ENCODE results near the gene OR4L1.
"Not testable (repeated sequence)": the region's sequence is repeated elsewhere in the genome, so short reads cannot be mapped to it uniquely, and the experiment has no call there.

OR4L1 gene, protein sequence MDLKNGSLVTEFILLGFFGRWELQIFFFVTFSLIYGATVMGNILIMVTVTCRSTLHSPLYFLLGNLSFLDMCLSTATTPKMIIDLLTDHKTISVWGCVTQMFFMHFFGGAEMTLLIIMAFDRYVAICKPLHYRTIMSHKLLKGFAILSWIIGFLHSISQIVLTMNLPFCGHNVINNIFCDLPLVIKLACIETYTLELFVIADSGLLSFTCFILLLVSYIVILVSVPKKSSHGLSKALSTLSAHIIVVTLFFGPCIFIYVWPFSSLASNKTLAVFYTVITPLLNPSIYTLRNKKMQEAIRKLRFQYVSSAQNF

DNA sequence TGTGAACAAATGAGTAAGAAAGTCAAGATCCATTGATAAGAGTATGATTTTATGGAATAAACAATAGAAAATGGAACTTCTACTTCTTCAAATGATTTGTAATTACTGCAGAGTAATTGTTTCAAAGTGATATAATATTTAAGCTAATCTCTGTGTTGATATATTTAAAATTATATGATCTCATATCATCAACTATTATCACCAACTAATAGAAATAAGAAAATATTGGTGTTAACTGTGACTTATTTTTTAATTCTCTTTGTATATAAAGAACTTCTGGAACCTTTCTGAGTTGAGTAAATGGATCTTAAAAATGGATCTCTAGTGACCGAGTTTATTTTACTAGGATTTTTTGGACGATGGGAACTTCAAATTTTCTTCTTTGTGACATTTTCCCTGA, at the start of gene OR4L1:
TSS of gene OR4L1 (plus strand) at position 301 of the 400 bp plus-strand sequence. CDS start at position 301, 0 bp downstream.
- DNase-seq: no peak

DNA sequence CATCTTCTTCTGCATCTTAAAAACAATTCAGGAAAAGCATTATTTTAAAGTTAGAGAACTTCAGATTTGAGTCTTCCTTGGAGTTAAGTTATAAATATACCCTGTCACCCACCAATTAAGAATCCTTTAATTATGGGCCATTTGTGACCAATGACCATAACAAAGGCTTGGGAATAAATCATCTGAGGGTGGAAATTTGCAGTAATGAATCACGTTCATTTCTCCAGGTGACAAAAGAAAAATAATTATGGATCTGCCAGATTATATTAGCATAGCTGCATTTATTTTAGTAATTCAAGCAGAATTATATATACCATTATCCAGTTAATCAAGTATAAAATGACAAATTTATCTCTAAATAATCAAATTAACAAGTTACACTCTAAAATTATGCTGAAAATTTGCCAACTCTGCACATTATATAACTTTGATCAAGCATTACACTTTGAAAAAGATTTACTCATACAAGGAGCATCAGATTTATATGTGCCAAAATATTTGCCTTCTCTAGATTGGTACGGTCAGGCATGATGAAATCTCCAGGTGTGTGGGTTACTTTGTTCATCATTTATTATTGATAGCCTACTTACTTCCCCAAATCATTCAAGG, 40.5 kb upstream of the OR4L1 start, which contains the start of gene OR4K14:
TSS of gene OR4K14 (minus strand) at position 51 of the 609 bp plus-strand sequence. CDS start 4,114 bp downstream, outside the sequence.
- no peak for DNase-seq

DNA sequence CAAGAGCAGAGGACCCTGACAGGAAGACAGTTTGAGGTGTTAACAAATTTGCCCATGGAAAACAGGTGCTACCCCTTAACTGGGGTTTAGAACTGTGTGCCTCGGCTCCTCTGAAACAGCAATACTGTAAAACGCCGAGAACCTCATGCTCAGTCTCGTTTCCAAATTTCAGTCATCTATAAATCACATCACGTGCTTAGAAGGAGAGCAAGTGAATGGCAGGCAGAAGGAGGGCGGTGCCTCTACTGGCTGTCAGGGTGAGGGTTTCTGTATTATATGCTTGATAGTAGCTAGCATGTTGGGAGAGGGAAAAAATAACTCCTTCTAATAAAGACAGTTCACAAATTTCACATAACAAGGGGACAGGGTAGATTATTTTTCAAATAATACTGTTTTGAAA, 28.8 kb upstream of the OR4L1 start:
- DNase-seq: no peak

DNA sequence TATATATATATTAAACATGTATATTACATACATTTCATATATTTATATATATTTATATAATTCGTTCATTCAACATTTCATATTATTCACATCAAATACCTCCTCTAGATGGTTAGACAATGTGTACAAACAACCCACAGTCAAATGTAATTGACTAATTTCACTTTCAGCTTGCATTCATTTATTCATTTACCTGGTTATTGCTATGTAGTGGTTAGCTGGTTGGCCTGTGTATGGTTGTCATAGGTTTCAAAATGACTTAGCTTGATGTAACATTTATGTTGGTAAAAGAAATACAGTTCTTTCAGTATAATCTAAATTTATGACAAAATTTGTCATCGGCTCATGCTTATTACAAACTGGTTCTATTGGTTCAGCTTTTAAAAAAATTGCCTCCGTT, 24.4 kb upstream of the OR4L1 start:
- no peak for DNase-seq

DNA sequence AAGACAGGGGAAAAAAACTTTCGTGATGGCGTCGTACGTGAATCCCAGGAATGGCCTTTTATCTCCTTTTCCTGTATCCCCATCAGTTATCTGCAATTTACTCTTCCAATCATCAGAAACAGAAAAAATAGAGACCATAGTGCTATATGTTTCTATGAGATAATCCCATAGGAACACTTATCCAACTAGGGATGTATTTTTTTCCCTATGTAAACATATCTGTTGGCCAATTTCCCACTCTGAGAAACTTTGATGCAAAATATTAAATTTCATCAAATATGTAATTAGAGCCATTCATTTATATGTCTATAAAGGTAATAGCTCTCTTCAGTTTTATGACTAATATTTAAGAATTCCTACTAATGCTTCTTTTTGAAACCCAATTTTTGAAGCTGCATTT, 23.9 kb upstream of the OR4L1 start, which contains the start of gene OR4K13:
TSS of gene OR4K13 (minus strand) at position 101 of the 400 bp plus-strand sequence. CDS start 1,280 bp downstream, outside the sequence.
- DNase-seq: no peak

DNA sequence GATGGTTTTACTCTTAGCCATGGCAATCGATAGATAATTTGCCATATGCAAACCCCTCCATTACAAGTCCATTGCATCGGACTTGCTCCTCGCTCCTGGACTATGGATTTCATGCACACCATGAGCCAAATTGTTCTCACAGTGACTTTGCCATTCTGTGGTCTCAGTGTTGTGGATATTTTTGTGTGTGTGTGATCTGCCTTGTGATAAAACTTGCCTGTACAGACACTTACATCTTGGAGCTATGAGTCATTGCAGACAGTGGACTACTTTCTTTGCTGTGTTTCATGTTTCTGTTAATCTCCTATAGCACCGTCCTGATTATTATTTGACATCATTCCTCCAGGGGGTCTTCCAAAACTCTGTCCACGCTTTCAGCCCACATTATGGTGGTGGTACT, 15.6 kb upstream of the OR4L1 start:
- no peak for DNase-seq

DNA sequence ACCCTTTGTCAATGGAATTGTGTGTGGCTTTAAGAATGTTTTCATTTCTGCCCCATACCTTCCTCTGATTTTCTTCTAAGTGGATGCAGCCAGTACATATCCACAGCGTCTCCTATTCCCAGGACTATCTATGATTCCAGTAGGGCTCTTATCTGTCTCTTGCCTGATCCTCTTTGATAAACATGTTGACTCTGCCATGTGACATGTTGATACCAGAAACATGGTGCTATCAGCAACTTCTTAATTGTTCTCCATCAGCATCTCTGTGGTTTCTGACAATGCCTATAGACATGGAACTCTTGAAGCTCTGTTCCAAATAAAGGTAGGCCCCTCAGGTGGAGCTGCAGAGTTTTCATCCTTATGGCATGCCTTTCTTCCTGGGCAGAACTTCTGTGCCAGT, 11.6 kb upstream of the OR4L1 start:
- DNase-seq: no peak

DNA sequence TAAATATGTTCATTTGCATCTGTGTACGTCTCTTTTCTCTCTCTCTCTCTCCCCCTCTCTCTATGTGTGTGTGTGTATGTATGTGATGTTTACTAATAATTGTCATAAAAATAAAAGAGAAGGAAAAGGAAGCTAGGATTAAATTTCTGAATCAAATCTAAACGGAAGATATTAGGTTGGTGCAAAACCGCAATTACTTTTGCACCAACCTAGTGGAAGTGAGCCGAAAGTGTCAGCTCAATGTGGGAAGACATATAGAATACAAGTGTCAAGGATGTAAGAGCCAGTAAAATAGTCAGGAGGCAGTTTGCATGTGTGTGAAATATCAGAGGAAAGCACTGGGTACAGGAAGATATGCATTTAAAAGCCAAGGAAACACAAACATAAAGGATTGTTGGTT, 32.2 kb downstream of the OR4L1 start:
- no peak for DNase-seq

DNA sequence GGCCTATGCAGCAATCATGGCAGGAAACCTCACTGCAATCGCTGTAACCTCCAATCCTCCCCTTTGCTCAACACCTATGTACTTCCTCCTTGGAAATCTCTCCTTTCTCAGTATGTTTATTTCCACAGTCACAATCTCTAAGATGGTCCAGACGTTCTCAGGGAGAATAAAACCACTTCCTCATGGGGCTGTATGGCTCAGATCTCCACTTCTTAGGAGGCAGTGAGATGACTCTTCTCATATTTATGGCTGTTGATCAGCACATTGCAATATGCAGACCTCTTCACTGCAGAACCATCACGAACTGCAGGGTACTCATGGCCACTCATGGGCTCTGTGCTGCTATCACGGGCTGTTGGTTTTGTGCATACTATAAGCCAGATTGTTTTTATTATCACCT, 33.6 kb downstream of the OR4L1 start:
- no peak for DNase-seq

DNA sequence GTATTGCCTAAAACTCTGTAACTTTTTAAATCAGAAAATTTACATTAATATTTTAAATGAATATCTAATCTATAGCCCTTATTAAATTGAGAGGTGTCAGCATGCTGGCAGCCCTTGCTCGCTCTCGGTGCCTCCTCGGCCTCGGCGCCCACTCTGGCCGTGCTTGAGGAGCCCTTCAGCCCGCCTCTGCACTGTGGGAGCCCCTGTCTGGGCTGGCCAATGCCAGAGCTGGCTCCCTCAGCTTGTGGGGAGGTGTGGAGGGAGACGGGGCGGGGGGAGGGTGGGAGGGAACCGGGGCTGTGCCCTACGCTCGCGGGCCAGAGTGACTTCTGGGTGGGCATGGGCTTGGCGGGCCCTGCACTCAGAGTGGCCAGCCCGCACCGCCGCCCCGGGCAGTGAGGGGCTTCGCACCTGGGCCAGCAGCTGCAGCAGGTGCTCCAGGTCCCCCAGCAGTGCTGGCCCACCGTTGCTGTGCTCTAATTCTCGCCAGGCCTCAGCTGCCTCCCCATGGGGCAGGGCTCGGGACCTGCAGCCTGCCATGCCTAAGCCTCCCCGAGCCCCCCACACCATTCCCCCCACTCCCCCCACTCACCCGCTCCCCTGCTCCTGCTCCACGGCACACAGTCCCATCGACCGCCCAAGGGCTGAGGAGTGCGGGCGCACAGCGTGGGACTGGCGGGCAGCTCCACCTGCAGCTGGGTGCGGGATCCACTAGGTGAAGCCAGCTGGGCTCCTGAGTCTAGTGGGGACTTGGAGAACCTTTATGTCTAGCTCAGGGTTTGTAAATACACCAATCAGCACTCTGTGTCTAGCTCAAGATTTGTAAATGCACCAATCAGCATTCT, 39.3 kb downstream of the OR4L1 start:
- DNase-seq: not testable (repeated sequence)

DNA sequence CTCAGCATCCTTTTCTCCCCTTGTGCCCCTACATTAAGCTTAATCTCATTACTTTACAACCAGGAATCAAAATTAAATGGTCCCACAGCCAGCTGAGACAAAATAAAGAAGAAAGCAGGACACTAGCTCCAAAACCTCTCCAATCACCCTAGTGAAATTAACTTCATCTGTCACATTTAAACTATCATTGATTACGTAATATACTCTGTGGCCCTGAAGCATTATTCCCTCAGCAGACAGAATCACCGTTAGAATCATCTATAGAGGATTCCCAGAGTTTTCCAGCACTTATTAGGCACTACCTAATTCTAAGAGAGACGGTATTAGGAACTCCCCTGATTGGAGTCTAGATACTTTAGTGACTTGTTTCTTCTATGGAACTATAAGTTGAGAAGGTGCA, 50.6 kb downstream of the OR4L1 start, which contains the start of gene OR4K17:
TSS of gene OR4K17 (plus strand) at position 302 of the 400 bp plus-strand sequence. CDS start 6,761 bp downstream, outside the sequence.
- no peak for DNase-seq

Measured in activated T-cell treated with anti-CD3 and anti-CD28 coated beads, Interleukin-2, amount 50 U/mL, for 48 hours (primary cell).